ENCODE data around the gene CASP5.

The CASP5 gene

DNA sequence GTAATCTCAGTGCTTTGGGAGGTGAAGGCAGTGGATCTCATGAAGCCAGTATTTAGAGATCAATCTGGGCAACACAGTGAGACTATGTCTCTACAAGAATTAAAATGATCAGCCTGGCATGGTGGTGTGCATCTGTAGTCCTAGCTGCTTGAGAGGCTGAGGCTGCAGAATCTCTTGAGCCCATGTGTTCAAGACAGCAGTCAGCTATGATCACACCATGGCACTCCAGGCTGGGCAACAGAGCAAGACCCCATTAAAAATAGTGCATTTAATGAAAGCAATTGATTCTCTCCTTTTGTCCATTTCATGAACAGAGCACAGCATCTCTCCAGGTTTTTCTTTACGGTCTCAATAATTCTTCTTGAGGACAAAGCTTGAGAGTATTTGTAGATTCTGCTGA lies 33.5 kb upstream of the CASP5 start:
- intact Hi-C loops (cut with DNase I; ENCODE audit: low total_unique reads), result no loop called here
- H3K27me3 ChIP-seq, result no peaks in the 10 kb centered on the region
- no peak for DNase-seq
- no peaks in the 10 kb centered on the region for H3K4me1 ChIP-seq
- H3K36me3 ChIP-seq, result no peaks in the 10 kb centered on the region
- no peak overlapping the region for H3K4me3 ChIP-seq
- TF ChIP-seq, protein P1, sequence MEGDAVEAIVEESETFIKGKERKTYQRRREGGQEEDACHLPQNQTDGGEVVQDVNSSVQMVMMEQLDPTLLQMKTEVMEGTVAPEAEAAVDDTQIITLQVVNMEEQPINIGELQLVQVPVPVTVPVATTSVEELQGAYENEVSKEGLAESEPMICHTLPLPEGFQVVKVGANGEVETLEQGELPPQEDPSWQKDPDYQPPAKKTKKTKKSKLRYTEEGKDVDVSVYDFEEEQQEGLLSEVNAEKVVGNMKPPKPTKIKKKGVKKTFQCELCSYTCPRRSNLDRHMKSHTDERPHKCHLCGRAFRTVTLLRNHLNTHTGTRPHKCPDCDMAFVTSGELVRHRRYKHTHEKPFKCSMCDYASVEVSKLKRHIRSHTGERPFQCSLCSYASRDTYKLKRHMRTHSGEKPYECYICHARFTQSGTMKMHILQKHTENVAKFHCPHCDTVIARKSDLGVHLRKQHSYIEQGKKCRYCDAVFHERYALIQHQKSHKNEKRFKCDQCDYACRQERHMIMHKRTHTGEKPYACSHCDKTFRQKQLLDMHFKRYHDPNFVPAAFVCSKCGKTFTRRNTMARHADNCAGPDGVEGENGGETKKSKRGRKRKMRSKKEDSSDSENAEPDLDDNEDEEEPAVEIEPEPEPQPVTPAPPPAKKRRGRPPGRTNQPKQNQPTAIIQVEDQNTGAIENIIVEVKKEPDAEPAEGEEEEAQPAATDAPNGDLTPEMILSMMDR (IDR thresholded peaks at IDR 0.05), result no peak
- no peak overlapping the region for H3K27ac ChIP-seq
- H3K9me3 ChIP-seq, result no peaks in the 10 kb centered on the region

DNA sequence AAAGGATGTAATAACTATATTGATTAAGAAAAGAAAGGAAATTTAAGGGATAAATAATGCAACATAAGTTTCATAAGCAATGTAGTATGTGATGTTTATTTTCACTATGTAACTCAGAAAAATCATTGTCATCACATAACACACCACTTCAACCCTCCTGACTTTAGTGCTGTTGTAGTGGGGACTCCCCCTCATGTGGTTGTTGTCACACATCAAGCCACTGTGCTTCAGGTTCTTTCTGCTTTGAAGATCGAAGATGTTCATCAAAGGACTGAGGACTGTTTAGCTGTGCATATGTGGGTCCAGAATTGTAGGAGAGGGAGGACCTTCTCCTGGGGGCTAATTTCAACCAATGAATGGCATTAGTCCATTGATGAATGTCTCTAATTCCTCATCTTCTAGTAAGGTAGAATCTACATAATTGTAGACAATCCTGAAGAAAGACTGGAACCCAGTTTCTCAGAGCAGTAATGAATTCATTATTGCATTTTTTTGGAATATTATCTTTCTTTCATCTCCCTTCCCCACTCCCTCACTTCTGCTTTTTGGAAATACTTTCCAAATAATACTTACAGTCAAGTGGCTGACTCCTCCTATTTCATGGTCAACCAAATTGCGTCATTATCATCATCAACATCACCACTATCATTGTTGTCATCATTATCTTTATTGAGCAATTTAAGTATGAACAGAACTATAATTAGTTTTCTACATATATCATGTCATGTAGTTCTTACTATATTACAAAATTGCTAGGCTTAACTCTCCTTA lies 31.9 kb upstream of the CASP5 start:
- no peaks in the 10 kb centered on the region for H3K4me1 ChIP-seq
- H3K36me3 ChIP-seq, result no peaks in the 10 kb centered on the region
- H3K4me3 ChIP-seq, result no peak overlapping the region
- intact Hi-C loops (cut with DNase I; ENCODE audit: low total_unique reads), result no loop called here
- H3K27me3 ChIP-seq, result no peaks in the 10 kb centered on the region
- no peaks in the 10 kb centered on the region for H3K9me3 ChIP-seq
- H3K27ac ChIP-seq, result no peak overlapping the region
- no peak for DNase-seq
- TF ChIP-seq, protein P1 (IDR thresholded peaks at IDR 0.05), result no peak

DNA sequence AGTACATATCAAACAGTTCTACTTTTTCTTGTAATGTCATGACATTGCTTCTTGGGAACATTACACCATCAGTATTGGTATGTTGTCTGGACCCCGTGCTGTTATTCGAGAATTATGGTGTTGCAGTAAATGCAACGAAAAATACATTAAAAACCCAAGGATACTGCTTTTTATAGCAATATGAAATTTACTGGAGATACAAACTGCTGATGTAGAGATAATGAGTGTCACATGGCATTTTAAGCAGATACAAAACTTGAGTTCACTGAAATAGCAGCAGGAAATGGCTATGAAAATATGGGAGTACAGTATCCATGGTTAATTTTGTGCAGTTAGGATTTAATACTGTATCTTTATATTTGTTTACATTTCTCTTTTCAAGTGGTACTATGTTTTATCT lies 29.5 kb upstream of the CASP5 start:
- Histone ChIP-seq H3K9me3 (no peaks in the 10 kb centered on the region), H3K4me1 (no peaks in the 10 kb centered on the region), H3K27ac (no peak overlapping the region), H3K27me3 (no peaks in the 10 kb centered on the region), H3K36me3 (no peaks in the 10 kb centered on the region), H3K4me3 (no peak overlapping the region)
- no peak for DNase-seq
- TF ChIP-seq, protein P1 (IDR thresholded peaks at IDR 0.05), result no peak
- intact Hi-C loops (cut with DNase I; ENCODE audit: low total_unique reads), result no loop called here

DNA sequence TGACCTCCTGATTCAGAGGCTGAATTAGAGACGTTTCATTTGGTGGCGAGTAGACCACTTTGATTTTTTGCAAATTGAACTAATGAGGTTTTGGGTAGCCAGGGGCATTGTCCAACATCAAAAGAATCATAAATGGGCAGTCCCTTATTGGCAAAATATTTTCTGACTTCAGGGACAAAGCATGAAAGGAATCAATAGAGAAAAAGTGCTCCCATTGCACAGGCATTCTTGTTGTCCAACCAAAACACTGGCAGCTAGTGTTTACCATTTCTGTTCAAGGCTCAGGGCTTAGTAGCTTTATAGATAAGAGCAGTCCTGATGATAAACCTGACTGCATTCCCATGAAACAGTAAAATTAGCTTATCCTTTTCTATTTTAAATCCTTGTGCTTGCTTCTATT lies 28.6 kb upstream of the CASP5 start:
- H3K27ac ChIP-seq, result no peak overlapping the region
- H3K36me3 ChIP-seq, result no peaks in the 10 kb centered on the region
- H3K4me1 ChIP-seq, result peaks cover 0 to 8% (median 3%) of the 10 kb centered on the region in 4 donors
- intact Hi-C loops (cut with DNase I; ENCODE audit: low total_unique reads), result no loop called here
- no peak overlapping the region for H3K4me3 ChIP-seq
- TF ChIP-seq, protein P1 (IDR thresholded peaks at IDR 0.05), result no peak
- H3K27me3 ChIP-seq, result no peaks in the 10 kb centered on the region
- no peak for DNase-seq
- H3K9me3 ChIP-seq, result no peaks in the 10 kb centered on the region

DNA sequence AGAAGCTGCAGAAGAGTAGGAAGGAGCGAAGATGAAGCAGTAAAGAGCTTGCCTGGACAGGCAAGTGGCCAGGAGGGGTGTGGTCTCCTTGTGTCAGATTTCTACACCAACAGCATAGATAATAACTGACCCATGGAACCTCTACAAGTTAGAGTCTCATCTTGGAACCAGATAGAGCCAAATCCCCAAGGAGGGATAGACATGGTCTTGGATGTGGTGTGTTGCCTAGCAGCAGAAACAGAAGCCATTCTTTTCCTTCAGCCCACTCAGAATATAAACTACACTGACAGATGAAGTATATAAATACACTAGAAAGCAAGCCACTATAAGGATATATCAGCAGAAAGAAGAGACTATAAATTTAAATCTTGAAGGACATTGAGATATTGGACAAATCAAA lies 26.5 kb upstream of the CASP5 start:
- DNase-seq, result no peak

More for the DNA sequence above, 26.5 kb upstream of the CASP5 start:
- intact Hi-C loops (cut with DNase I; ENCODE audit: low total_unique reads), result no loop called here
- TF ChIP-seq, protein P1 (IDR thresholded peaks at IDR 0.05), result no peak
- Histone ChIP-seq H3K4me3 (no peak overlapping the region), H3K9me3 (no peaks in the 10 kb centered on the region), H3K27me3 (no peaks in the 10 kb centered on the region), H3K4me1 (peaks cover 0 to 9% (median 4%) of the 10 kb centered on the region in 4 donors), H3K36me3 (no peaks in the 10 kb centered on the region), H3K27ac (no peak overlapping the region)
